ELR (cell line): ENCODE results near the gene BTBD9.

Source experiments
- DNase-seq: peaks from one replicate; pipeline ENCODE4 v3.0.0-alpha.2; 2015; ENCODE audit warnings: low read depth

Gene BTBD9

GRCh38 chr6:38639498-38640215 lies at the start of gene BTBD9:
Gene BTBD9 (minus strand): TSS chr6:38639929.
- DNase-seq, result peak; percentile 82

- no peak for DNase-seq
Observed at GRCh38 chr6:38688579-38689087, 48.9 kb upstream of the BTBD9 start.

- no peak for DNase-seq
Observed at GRCh38 chr6:38687549-38687948, 47.8 kb upstream of the BTBD9 start.

- no peak for DNase-seq
Observed at GRCh38 chr6:38687043-38687353, 47.3 kb upstream of the BTBD9 start.

- DNase-seq, result no peak
Observed at GRCh38 chr6:38686270-38687042, 46.7 kb upstream of the BTBD9 start.

- no peak for DNase-seq
Observed at GRCh38 chr6:38684904-38685303, 45.2 kb upstream of the BTBD9 start.

- DNase-seq, result no peak
Observed at GRCh38 chr6:38684237-38684636, 44.5 kb upstream of the BTBD9 start.

- DNase-seq, result no peak
Observed at GRCh38 chr6:38681850-38682249, 42.1 kb upstream of the BTBD9 start.

GRCh38 chr6:38679668-38680067 lies 39.9 kb upstream of the BTBD9 start:
- no peak for DNase-seq

- no peak for DNase-seq
Observed at GRCh38 chr6:38678178-38678760, 38.5 kb upstream of the BTBD9 start.

GRCh38 chr6:38676974-38677544 lies 37.3 kb upstream of the BTBD9 start:
- DNase-seq, result no peak

- DNase-seq, result no peak
Observed at GRCh38 chr6:38676236-38676973, 36.7 kb upstream of the BTBD9 start.

GRCh38 chr6:38673397-38674165 lies 33.9 kb upstream of the BTBD9 start:
- peak; percentile 26 for DNase-seq

- DNase-seq, result peak; percentile 72
Observed at GRCh38 chr6:38671885-38672467, 32.2 kb upstream of the BTBD9 start.

- DNase-seq, result no peak
Observed at GRCh38 chr6:38658418-38659167, 18.9 kb upstream of the BTBD9 start.

GRCh38 chr6:38656896-38657295 lies 17.2 kb upstream of the BTBD9 start:
- DNase-seq, result no peak

- DNase-seq, result no peak
Observed at GRCh38 chr6:38654263-38654662, 14.5 kb upstream of the BTBD9 start.

- DNase-seq, result peak; percentile 39
Observed at GRCh38 chr6:38651121-38651784, 11.5 kb upstream of the BTBD9 start.

GRCh38 chr6:38650207-38650752 lies 10.6 kb upstream of the BTBD9 start:
- DNase-seq, result no peak
